Prostate gland (tissue), 2 donors: ENCODE data around the gene PRKCG. TPM values are rescaled to one million over a fixed set of nuclear protein-coding genes. Genes with fewer than 3 reads are reported as not detected.
"Not testable (repeated sequence)": the region's sequence is repeated elsewhere in the genome, so short reads cannot be mapped to it uniquely, and the experiment has no call there.

Source experiments
- DNase-seq: peaks from one replicate; pipeline ENCODE4 v3.0.0-alpha.2; 2019; ENCODE audit warnings: low spot score
- H3K27ac ChIP-seq, 2 donors: fragments of 200-600 bp; sonication (generic); 2 replicates each; pipeline ENCODE4 v1.5.1; 2017 to 2019
- H3K27me3 ChIP-seq: fragments of 200-600 bp; sonication (generic); replicated peaks from 2 replicates; pipeline ENCODE4 v1.5.1; 2019; ENCODE audit not compliant: insufficient read depth
- H3K36me3 ChIP-seq, 2 donors: fragments of 200-600 bp; sonication (generic); 1 replicate in 1 of 2; 2 replicates in 1 of 2; pipeline versions ENCODE4 v1.5.1 to v1.8.1; 2017 to 2019
- H3K4me1 ChIP-seq: fragments of 200-600 bp; sonication (generic); replicated peaks from 2 replicates; pipeline ENCODE4 v1.5.1; 2019
- H3K4me3 ChIP-seq, 2 donors: fragments of 200-600 bp; sonication (generic); 2 replicates each; pipeline ENCODE4 v1.5.1; 2017 to 2019
- H3K9me3 ChIP-seq: fragments of 200-600 bp; sonication (generic); 2 replicates; pipeline ENCODE4 v1.5.1; 2017
- CTCF ChIP-seq, 4 experiments: fragments of 200-600 bp in 2 of 4; fragments of 450-650 bp in 2 of 4; sonication (generic) in 2 of 4; IDR thresholded peaks; 1 replicate in 3 of 4; 2 replicates in 1 of 4; pipeline ENCODE4 v1.5.1; 2016 to 2019; ENCODE audit warnings: antibody characterized with exemption in 4 of 4, mild to moderate bottlenecking in 2 of 4, moderate library complexity in 2 of 4
- POLR2A ChIP-seq: fragments of 450-650 bp; IDR thresholded peaks from one replicate; pipeline ENCODE4 v1.6.1; 2016; ENCODE audit warnings: antibody characterized with exemption, mild to moderate bottlenecking
- POLR2AphosphoS5 ChIP-seq: sonication (generic); formaldehyde crosslinking; IDR thresholded peaks from one replicate; pipeline ENCODE4 v1.6.1; 2017; ENCODE audit warnings: antibody characterized with exemption
- WGBS: methylation state at CpG from one replicate; pipeline ENCODE4 v1.1.5; 2018; 5-methylcytosine and 5-hydroxymethylcytosine counted together
- intact Hi-C: fragments of 100-400 bp; cut with DNase I; formaldehyde crosslinking; loops from one replicate; pipeline ENCODE4 v1.14.2; 2022
- total RNA-seq, 2 donors: library from RNA; depleted of rRNA; stranded (reverse); fragments of >200 nt; gene quantifications; one replicate each; pipeline ENCODE4 v1.1.0, GENCODE V29; 2016

The PRKCG gene
- total RNA-seq, 2 donors from 2014 or later: 0.97 TPM; not detected in 1

GRCh38 chr19:53945441-53945840 lies 63.4 kb downstream of the PRKCG start:
- H3K4me1 ChIP-seq: no peaks in the 10 kb centered on the region
- no peak overlapping the region for H3K4me3 ChIP-seq
- intact Hi-C loops: no loop called here
- DNase-seq: no peak
- H3K9me3 ChIP-seq: no peaks in the 10 kb centered on the region
- H3K27ac ChIP-seq: no peak overlapping the region
- WGBS: 48% methylated on average over 9 of the region's 9 CpGs
- TF ChIP-seq CTCF (IDR thresholded peaks at IDR 0.05) (no peak), POLR2AphosphoS5 (no peak), POLR2A (no peak)
- no peaks in the 10 kb centered on the region for H3K36me3 ChIP-seq
- peaks cover 17% of the 10 kb centered on the region for H3K27me3 ChIP-seq

DNA sequence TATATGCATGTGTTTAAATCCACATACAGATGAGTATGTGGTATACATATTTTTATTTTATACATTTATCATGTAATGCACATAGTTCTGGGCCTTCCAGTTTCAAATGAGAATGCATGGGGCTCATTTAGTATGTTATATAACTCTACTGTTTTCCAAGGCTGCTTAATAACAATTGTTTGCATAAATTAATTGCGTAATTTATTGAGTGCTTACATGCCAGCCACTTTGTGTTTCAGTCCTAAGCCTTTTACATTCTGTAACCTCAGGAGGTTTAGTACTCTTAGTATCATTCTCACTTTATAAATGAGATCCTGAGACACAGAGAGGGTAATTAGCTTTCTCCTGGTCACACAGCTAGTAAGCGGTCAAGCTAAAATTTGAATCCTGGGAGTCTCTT lies 64.0 kb downstream of the PRKCG start:
- Histone ChIP-seq H3K9me3 (no peaks in the 10 kb centered on the region), H3K4me3 (no peak overlapping the region), H3K4me1 (no peaks in the 10 kb centered on the region), H3K36me3 (no peaks in the 10 kb centered on the region), H3K27me3 (peaks cover 17% of the 10 kb centered on the region), H3K27ac (no peak overlapping the region)
- no peak for DNase-seq
- intact Hi-C loops: no loop called here
- WGBS: 94% methylated on average over 2 of the region's 2 CpGs
- no peak for TF ChIP-seq POLR2AphosphoS5
- TF ChIP-seq CTCF (IDR thresholded peaks at IDR 0.05): no peak
- no peak for TF ChIP-seq POLR2A

GRCh38 chr19:53947624-53948023 lies 65.6 kb downstream of the PRKCG start:
- DNase-seq: no peak
- TF ChIP-seq POLR2AphosphoS5 (no peak), CTCF (IDR thresholded peaks at IDR 0.05) (no peak), POLR2A (no peak)
- intact Hi-C loops: no loop called here
- WGBS: 83% methylated on average over 5 of the region's 5 CpGs
- Histone ChIP-seq H3K4me3 (no peak overlapping the region), H3K36me3 (no peaks in the 10 kb centered on the region), H3K4me1 (no peaks in the 10 kb centered on the region), H3K27me3 (peaks cover 8% of the 10 kb centered on the region), H3K27ac (no peak overlapping the region), H3K9me3 (no peaks in the 10 kb centered on the region)

DNA sequence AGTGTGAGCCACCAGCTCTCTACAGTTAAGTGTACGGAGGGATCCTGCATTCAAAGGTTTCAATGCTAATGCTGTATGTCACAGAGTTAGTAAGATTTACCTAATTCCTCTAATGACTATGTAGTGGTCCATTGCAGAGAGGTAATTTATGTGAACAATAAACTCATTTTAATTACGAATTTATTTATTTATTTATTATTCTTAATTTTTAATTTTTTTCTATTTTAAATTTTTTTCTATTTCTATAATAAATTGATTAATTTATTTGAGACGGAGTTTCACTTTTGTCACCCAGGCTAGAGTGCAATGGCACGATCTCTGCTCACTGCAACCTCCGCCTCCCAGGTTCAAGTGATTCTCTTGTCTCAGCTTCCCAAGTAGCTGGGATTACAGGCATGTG lies 66.6 kb downstream of the PRKCG start:
- DNase-seq, H3K27me3 ChIP-seq: not testable (repeated sequence)
- 87% methylated on average over 5 of the region's 5 CpGs for WGBS

DNA sequence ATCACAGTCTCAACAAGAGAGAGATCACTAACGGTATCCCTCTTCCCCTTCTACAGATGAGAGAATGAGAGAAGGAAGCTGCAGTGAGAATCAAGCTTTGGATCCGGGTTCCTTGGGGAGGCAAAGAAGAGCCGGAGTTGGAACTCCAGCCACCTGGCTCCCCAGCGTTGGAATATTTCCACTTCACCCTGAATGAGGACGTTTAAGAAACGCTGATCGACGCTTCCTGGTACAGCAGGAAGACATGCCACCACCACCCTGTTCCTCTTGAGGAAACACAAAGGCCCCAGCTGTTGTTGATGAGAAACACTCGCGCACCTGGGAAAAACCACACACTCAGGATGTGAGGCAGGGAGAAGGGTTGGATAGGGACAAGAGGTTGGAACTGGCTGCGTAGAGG lies 69.4 kb downstream of the PRKCG start:
- no peak for DNase-seq
- Histone ChIP-seq H3K9me3 (no peaks in the 10 kb centered on the region), H3K4me3 (no peak overlapping the region), H3K36me3 (no peaks in the 10 kb centered on the region), H3K4me1 (no peaks in the 10 kb centered on the region), H3K27ac (no peak overlapping the region), H3K27me3 (peaks cover 3% of the 10 kb centered on the region)
- TF ChIP-seq POLR2A (no peak), POLR2AphosphoS5 (no peak), CTCF (IDR thresholded peaks at IDR 0.05) (no peak)
- intact Hi-C loops: no loop called here
- WGBS: 53% methylated on average over 11 of the region's 11 CpGs

More for the DNA sequence above, 66.6 kb downstream of the PRKCG start:
- H3K4me1 ChIP-seq, H3K27ac ChIP-seq, H3K36me3 ChIP-seq, H3K9me3 ChIP-seq, intact Hi-C loops, H3K4me3 ChIP-seq: not testable (repeated sequence)
